ENCODE data around the gene CBFA2T3. TPM values are rescaled to one million over a fixed set of nuclear protein-coding genes. Genes with fewer than 3 reads are reported as not detected.

CBFA2T3 gene
- total and polyA plus RNA-seq, 8 donors = 3.8 to 10.4 (median 5.4) TPM

- intact Hi-C loops (cut with DNase I) = no loop called here
- no peak for DNase-seq
- H3K27me3 ChIP-seq = peaks cover 0 to 63% of the 10 kb centered on the region in 2 donors
These were observed 105.1 kb downstream of the CBFA2T3 start for GRCh38 chr16:88871730-88872416.

DNA sequence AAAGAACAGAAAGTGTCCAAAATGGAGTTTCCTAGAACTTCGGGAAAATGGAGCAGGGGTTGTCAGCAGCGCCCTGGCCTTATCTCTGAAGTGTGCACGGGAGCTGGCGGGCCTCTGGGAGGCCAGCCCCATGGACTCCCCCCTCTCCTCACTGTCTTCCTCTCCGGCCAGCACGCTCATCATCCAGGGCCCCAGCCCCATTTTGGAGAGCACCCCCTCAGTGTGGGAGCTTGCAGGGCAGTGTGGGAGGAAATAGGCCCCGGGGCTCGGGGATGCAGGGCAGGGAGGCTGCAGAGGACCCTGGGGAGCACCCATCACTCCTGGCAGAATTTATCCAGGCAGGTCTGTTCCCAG lies 105.7 kb downstream of the CBFA2T3 start:
- no peak overlapping the region for H3K4me3 ChIP-seq
- H3K27me3 ChIP-seq = peaks cover 0 to 68% of the 10 kb centered on the region in 2 donors
- H3K27ac ChIP-seq = no peak overlapping the region
- DNase-seq = no peak
- intact Hi-C loops (cut with DNase I) = no loop called here
- peaks cover 0 to 12% of the 10 kb centered on the region in 2 donors for H3K4me1 ChIP-seq
- peaks cover 0 to under 1% of the 10 kb centered on the region in 2 donors for H3K36me3 ChIP-seq
- no peak for TF ChIP-seq CTCF (IDR thresholded peaks at IDR 0.05)
- no peaks in the 10 kb centered on the region for H3K9me3 ChIP-seq
- no peak for ATAC-seq

More at GRCh38 chr16:88871730-88872416, 105.1 kb downstream of the CBFA2T3 start:
- Histone ChIP-seq H3K27ac (no peak overlapping the region), H3K4me3 (no peak overlapping the region), H3K36me3 (peaks cover 0 to 6% of the 10 kb centered on the region in 2 donors), H3K9me3 (no peaks in the 10 kb centered on the region), H3K4me1 (peaks cover 0 to 12% of the 10 kb centered on the region in 2 donors)
- ATAC-seq = no peak
- TF ChIP-seq CTCF (IDR thresholded peaks at IDR 0.05) = no peak

- intact Hi-C loops (cut with DNase I) = no loop called here
- no peaks in the 10 kb centered on the region for H3K9me3 ChIP-seq
- no peak for TF ChIP-seq CTCF (IDR thresholded peaks at IDR 0.05)
- ATAC-seq (no peak), DNase-seq (no peak)
- H3K4me1 ChIP-seq = peaks cover 0 to 12% of the 10 kb centered on the region in 2 donors
- peaks cover 0 to 74% of the 10 kb centered on the region in 2 donors for H3K27me3 ChIP-seq
- no peaks in the 10 kb centered on the region for H3K36me3 ChIP-seq
- H3K27ac ChIP-seq = no peak overlapping the region
- H3K4me3 ChIP-seq = no peak overlapping the region
These were observed 106.2 kb downstream of the CBFA2T3 start for GRCh38 chr16:88870608-88871348.

GRCh38 chr16:88869673-88869980 lies 107.4 kb downstream of the CBFA2T3 start:
- DNase-seq = no peak

More at GRCh38 chr16:88869673-88869980, 107.4 kb downstream of the CBFA2T3 start:
- Histone ChIP-seq H3K36me3 (no peaks in the 10 kb centered on the region), H3K27ac (no peak overlapping the region), H3K4me1 (peaks cover 0 to 12% of the 10 kb centered on the region in 2 donors), H3K27me3 (peaks cover 0 to 77% of the 10 kb centered on the region in 2 donors), H3K9me3 (no peaks in the 10 kb centered on the region), H3K4me3 (no peak overlapping the region)
- intact Hi-C loops (cut with DNase I) = no loop called here
- TF ChIP-seq CTCF (IDR thresholded peaks at IDR 0.05) = no peak
- ATAC-seq = no peak
